Esophagus muscularis mucosa (tissue), 3 donors: Measurements from ENCODE around the gene NEB.

Experiments
- CTCF ChIP-seq, 3 experiments: fragments of 200-600 bp in 2 of 3; fragments of 450-650 bp in 1 of 3; sonication (generic) in 2 of 3; IDR thresholded peaks; one replicate each; pipeline ENCODE4 v1.5.1; 2017 to 2019; ENCODE audit warnings: antibody characterized with exemption in 3 of 3, mild to moderate bottlenecking in 2 of 3, moderate library complexity in 1 of 3
- POLR2A ChIP-seq: fragments of 450-650 bp; IDR thresholded peaks from one replicate; pipeline ENCODE4 v1.6.1; 2017; ENCODE audit warnings: antibody characterized with exemption, moderate library complexity, mild to moderate bottlenecking, low read depth

- TF ChIP-seq POLR2A (no peak), CTCF (IDR thresholded peaks at IDR 0.05) (no peak)
Observed at GRCh38 chr2:151716721-151717120, 17.6 kb downstream of the NEB start.
